Activated T-cell treated with anti-CD3 and anti-CD28 coated beads, Interleukin-2, amount 50 U/mL, for 4 hours (primary cell): ENCODE measurements around the gene PTPN9. TPM values are rescaled to one million over a fixed set of nuclear protein-coding genes. Genes with fewer than 3 reads are reported as not detected.
"Not testable (repeated sequence)": the region's sequence is repeated elsewhere in the genome, so short reads cannot be mapped to it uniquely, and the experiment has no call there.

Experiments used
- ATAC-seq, 2 donors: fragments of 200-7000 bp; cut with Tn5 transposase; one replicate each; pipeline ENCODE4 v1.10.0; 2021
- DNase-seq: peaks from one replicate; pipeline ENCODE4 v3.0.0-alpha.2; 2020
- H3K27me3 Mint-ChIP-seq: one replicate; pipeline ENCODE4 v1.8.0; 2021; ENCODE audit warnings: low read depth, mixed read lengths
- H3K36me3 Mint-ChIP-seq: one replicate; pipeline ENCODE4 v1.8.0; 2022; ENCODE audit warnings: mixed read lengths; ENCODE audit not compliant: insufficient read depth
- H3K4me1 Mint-ChIP-seq: one replicate; pipeline ENCODE4 v1.8.0; 2021; ENCODE audit warnings: low read depth, mixed read lengths
- H3K4me3 Mint-ChIP-seq: one replicate; pipeline ENCODE4 v1.8.0; 2021; ENCODE audit warnings: mild to moderate bottlenecking, moderate library complexity, mixed read lengths
- H3K9me3 Mint-ChIP-seq: one replicate; pipeline ENCODE4 v1.8.0; 2021; ENCODE audit warnings: mixed read lengths
- total RNA-seq, 3 donors: library from RNA; stranded (reverse); gene quantifications; one replicate each; pipeline ENCODE4 v1.2.1, GENCODE V29; 2021

Gene PTPN9
- total RNA-seq, 3 donors from 2014 or later = 11.2 to 14.9 (median 14.4) TPM

DNA sequence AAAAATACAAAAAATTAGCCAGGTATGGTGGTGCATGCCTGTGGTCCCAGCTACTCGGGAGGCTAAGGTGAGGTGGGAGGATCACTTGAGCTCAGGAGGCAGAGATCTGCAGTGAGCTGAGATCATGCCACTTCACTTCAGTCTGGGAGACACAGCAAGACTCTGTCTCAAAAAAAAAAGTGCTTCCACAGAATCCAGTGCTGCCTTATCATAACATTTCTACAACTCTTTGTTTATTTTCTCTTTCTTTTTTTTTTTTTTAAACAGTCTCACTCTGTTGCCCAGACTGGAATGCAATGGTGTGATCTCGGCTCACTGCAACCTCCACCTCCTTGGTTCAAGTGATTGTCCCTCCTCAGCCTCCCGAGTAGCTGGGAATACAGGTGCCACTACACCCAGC is 53.4 kb downstream of the PTPN9 start:
- ATAC-seq, H3K4me1 Mint-ChIP-seq, H3K9me3 Mint-ChIP-seq, H3K4me3 Mint-ChIP-seq, DNase-seq, H3K27me3 Mint-ChIP-seq: not testable (repeated sequence)
- peaks cover 31% of the 10 kb centered on the region for H3K36me3 Mint-ChIP-seq

DNA sequence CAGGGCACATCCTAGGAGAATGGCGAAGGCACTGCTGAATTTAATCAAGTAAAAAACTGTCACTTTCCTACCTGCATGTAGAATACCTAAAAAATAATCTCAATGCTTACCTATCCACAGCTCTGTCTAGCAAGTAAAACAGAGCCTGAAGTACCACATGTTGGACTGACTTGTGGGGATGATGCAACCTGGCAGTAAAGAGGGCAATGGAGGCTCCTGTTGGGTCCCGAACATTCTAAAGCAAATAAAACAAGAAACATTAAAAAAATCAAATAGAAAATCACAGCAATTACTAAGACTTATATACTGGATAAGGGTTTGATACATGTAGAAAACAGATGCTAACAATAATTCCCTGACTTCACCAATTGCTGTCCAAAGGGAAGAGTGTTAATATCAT is 56.1 kb downstream of the PTPN9 start:
- ATAC-seq (no peak), DNase-seq (no peak)
- Mint-ChIP-seq H3K4me1 (no peaks in the 10 kb centered on the region), H3K27me3 (no peaks in the 10 kb centered on the region), H3K36me3 (peaks cover 33% of the 10 kb centered on the region), H3K4me3 (no peak overlapping the region), H3K9me3 (no peaks in the 10 kb centered on the region)

DNA sequence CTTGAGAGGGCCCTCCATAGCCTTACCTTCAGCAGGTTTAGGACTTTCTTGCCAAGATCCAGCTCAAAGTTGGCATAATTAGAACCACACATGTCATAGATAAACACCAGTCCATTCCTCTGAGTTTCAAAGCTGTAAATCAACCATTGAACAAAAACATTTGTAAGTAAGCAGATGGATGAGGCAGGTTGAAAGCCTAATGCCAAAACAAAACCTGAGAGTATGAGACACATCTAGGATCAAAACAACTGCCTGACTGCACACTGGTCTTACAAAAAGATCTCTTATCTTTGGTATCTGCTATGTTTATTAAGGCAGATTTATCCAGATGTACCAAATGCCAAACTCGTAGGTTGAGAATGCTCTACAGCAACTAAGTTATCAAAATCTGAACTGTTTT is 61.9 kb downstream of the PTPN9 start:
- Mint-ChIP-seq H3K36me3 (peaks cover 29% of the 10 kb centered on the region), H3K27me3 (no peaks in the 10 kb centered on the region), H3K9me3 (no peaks in the 10 kb centered on the region), H3K4me1 (no peaks in the 10 kb centered on the region), H3K4me3 (no peak overlapping the region)
- DNase-seq (no peak), ATAC-seq (no peak)

DNA sequence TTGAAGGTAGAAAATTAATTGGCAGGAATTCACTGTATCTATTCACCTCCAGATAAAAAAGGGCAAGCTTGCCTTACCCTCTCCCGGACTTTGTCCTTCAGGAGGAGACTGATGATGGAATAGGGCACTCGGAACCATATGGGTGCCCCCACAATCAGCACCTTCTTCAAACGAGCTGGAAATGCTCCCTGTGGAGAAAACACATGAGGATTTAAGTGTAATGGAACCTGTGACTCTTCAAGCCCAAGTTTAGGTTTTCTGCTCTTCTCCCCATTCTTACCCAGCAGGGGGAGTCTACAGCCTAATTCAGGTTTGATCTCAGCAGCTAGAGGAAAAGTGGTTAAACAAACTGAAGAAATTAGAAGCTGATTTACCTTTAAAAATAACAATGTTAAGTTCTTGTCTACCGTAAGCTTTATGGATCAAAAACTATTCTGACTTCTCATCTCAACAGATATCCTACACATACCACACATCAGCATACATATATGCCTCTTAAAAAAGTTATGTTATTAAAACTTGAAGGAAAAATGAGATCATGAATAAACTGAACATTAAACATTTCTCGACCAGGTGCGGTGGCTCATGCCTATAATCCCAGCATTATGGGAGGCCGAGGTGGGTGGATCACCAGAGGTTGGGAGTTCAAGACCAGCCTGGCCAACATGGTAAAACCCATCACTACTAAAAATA is 70.1 kb downstream of the PTPN9 start:
- no peaks in the 10 kb centered on the region for H3K27me3 Mint-ChIP-seq
- no peak for ATAC-seq
- H3K4me3 Mint-ChIP-seq = no peak overlapping the region

DNA sequence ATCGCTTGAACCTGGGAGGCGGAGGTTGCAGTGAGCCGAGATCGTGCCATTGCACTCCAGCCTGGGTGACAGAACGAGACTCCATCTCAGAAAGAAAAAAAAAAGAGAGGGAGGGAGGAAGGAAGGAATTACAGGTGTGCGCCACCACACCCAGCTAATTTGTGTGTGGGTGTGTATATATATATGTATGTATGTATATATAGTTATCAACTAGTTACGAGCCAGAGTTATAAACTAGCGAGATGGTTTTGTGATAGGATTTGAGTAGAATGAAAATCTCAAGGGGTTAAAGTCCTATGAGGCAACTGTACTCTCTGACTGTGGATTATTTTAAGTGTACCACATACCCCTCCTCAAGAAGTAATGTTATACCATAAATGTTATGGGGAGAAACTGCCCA is 76.8 kb downstream of the PTPN9 start:
- H3K27me3 Mint-ChIP-seq = no peaks in the 10 kb centered on the region
- no peaks in the 10 kb centered on the region for H3K4me1 Mint-ChIP-seq
- ATAC-seq (no peak), DNase-seq (no peak)
- H3K4me3 Mint-ChIP-seq = no peak overlapping the region
- H3K9me3 Mint-ChIP-seq = no peaks in the 10 kb centered on the region
- H3K36me3 Mint-ChIP-seq = peaks cover 14% of the 10 kb centered on the region

More for the DNA sequence above, 70.1 kb downstream of the PTPN9 start:
- DNase-seq = peak; percentile 7
- Mint-ChIP-seq H3K36me3 (peaks cover 10% of the 10 kb centered on the region), H3K4me1 (no peaks in the 10 kb centered on the region), H3K9me3 (no peaks in the 10 kb centered on the region)

DNA sequence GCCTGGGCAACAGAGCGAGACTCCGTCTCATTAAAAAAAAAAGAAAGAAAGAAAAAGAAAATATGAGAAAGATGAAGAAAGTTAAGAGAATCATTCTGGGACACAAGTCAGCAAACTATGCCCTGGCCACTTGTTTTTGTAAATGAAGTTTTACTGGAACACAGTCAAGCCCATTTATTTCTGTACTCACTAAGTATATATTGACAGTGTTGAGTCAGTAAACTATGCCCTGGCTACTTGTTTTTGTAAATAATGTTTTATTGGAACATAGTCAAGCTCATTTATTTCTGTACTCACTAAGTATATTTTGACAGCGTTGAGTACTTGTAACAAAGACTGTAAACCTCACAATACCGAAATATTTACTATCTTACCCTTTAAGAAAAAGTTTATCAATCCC is 85.4 kb downstream of the PTPN9 start:
- no peak for ATAC-seq
- Mint-ChIP-seq H3K4me1 (no peaks in the 10 kb centered on the region), H3K9me3 (no peaks in the 10 kb centered on the region), H3K4me3 (no peak overlapping the region), H3K27me3 (no peaks in the 10 kb centered on the region), H3K36me3 (peaks cover 20% of the 10 kb centered on the region)
- DNase-seq = no peak

DNA sequence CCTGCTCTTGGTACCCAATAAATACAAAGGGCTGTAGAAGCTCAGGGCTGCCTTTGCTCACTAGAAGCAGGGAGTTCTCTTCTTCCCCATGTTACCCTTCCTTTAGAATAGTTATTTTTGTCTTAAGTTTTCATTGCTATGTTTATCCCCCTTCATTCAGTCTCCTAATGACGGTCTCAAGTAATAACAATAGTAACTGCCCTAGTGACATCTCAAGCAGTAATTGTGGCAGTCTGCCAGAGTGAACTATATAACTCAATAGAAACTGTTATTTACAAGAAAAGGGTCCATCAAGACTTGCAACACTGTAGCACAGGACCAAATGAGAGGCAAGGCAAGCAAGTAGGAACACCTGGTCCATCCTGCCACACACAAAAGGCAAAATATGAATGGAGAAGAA is 95.2 kb downstream of the PTPN9 start:
- Mint-ChIP-seq H3K4me1 (peaks cover 3% of the 10 kb centered on the region), H3K4me3 (no peak overlapping the region), H3K27me3 (no peaks in the 10 kb centered on the region), H3K36me3 (peaks cover 15% of the 10 kb centered on the region), H3K9me3 (no peaks in the 10 kb centered on the region)
- ATAC-seq (no peak), DNase-seq (no peak)

DNA sequence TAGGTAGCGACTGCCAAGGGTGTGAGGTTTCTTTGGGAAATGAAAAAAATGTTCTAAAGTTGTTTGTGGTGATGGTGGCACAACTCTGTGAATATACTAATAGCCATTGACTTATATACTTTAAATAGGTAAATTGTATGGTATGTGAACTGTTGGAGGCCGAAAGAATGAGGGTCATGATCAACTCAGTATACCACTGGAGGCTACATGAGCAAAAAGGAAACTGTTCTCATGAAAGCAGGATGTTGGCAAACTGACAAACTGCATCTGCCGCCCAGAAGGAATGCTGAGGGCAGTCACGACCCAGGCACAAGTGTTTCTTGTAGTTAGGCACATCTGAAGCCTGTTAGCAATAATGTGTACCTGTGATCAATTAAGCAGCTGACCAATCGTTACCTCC is 95.6 kb downstream of the PTPN9 start:
- not testable (repeated sequence) for H3K4me3 Mint-ChIP-seq, H3K4me1 Mint-ChIP-seq, H3K9me3 Mint-ChIP-seq, ATAC-seq, DNase-seq, H3K27me3 Mint-ChIP-seq
- H3K36me3 Mint-ChIP-seq = peaks cover 18% of the 10 kb centered on the region

DNA sequence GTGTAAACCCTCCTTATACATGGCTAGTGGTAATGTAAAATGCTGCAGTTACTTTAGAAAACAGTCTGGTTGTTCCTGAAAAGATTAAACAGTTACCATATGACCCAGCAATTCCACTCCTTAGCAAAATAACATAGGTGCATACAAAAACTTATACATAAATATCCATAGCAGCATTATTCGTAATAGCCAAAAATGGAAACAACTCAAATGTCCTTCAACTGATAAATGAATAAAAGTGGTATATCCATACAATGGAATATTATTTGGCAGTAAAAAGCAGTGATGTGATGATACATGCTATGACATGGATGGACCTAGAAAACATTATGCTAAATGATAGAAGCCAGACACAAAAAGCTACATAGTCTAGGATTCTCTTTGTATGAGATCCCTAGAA is 96.0 kb downstream of the PTPN9 start:
- Mint-ChIP-seq H3K36me3 (peaks cover 20% of the 10 kb centered on the region), H3K4me3 (no peak overlapping the region), H3K9me3 (no peaks in the 10 kb centered on the region), H3K27me3 (no peaks in the 10 kb centered on the region), H3K4me1 (peaks cover 3% of the 10 kb centered on the region)
- ATAC-seq (no peak), DNase-seq (no peak)

DNA sequence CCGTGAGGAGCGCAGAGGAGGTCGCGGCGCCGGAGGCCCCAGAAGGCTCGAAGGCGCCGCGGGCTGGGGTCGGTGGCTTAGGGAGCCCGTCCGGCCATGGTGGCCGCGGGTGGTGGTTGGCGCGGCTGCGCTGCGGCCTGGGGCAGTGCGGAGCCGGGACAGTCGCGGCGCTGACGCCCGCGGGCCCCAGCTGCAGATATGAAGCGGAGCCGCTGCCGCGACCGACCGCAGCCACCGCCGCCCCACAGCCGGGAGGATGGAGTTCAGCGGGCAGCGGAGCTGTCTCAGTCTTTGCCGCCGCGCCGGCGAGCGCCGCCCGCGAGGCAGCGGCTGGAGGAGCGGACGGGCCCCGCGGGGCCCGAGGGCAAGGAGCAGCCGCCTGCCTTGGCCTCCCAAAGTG is 98.7 kb downstream of the PTPN9 start:
- H3K9me3 Mint-ChIP-seq, ATAC-seq, H3K4me3 Mint-ChIP-seq, H3K27me3 Mint-ChIP-seq, DNase-seq, H3K4me1 Mint-ChIP-seq: not testable (repeated sequence)
- peaks cover 15% of the 10 kb centered on the region for H3K36me3 Mint-ChIP-seq

DNA sequence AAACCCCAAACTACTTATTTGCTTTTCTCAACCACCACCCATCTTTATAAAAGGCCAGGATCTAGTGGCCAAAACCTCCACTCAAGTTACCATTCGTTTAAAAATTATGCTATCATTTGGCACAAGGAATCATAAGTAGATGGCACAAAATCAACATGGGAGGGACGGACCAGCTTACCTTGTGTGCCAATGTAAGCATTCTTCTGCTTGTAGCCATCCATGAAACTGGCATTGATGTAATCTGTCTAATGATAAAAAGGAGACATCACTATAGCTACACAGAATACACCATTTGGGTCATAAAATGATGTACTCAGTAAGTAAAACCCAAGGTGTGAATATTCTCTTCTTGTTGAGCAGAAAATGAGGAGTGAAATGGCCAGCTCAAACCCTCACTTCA is 99.4 kb downstream of the PTPN9 start:
- no peaks in the 10 kb centered on the region for H3K27me3 Mint-ChIP-seq
- no peaks in the 10 kb centered on the region for H3K9me3 Mint-ChIP-seq
- peaks cover 1% of the 10 kb centered on the region for H3K4me1 Mint-ChIP-seq
- DNase-seq (no peak), ATAC-seq (no peak)
- peaks cover 19% of the 10 kb centered on the region for H3K36me3 Mint-ChIP-seq
- no peak overlapping the region for H3K4me3 Mint-ChIP-seq

DNA sequence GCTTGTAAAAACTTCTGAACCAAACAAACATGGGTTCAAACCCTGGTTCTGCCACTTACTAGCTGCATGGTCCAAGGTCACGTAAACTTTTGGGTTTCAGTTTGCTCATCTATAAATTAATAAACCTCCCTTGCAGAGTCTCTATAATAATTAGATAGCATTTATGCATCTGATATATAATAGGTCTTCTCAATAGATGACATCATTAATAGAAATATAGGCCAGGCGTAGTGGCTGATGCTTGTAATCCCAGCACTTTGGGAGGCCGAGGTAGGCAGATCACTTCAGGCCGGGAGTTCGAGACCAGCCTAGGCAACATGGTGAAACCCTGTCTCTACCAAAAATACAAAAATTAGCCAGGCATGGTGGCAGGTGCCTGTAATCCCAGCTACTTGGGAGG is 102.0 kb downstream of the PTPN9 start:
- H3K4me3 Mint-ChIP-seq, H3K27me3 Mint-ChIP-seq, DNase-seq, H3K9me3 Mint-ChIP-seq, ATAC-seq, H3K4me1 Mint-ChIP-seq: not testable (repeated sequence)
- peaks cover 17% of the 10 kb centered on the region for H3K36me3 Mint-ChIP-seq

DNA sequence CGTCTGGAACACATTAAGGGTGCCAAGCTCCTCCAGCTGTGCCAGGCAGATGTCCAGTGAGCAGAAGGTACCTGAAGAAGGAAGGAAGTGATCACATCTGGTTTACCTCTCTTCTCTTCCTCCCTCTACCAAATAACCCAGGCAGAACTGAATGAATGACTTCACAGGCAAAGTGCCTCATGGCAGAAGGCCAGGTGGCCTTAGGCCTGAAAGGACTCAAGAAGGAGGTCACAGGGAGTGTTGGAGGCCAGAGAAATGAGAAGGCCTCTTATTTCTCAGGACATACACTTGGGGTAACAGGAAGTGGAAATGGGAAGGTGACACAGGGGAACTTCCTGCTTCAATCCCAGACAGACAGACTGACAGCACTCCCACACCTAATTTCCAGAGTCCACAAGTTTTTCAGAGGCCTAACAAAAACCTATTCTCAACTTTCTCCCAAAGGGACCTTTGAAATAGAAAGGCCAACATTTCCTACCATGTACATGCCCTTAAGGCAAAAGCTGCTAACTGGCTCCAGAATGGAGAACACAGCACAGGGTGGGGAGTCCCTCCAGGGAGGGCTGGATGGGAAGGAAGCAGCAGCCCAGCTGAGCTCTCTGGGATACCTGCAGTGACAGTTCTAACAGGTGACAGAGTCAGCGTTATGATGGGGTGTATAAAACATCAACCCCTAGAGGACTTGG is 110.1 kb downstream of the PTPN9 start:
- Mint-ChIP-seq H3K4me1 (no peaks in the 10 kb centered on the region), H3K9me3 (no peaks in the 10 kb centered on the region), H3K4me3 (no peak overlapping the region), H3K36me3 (peaks cover 34% of the 10 kb centered on the region), H3K27me3 (no peaks in the 10 kb centered on the region)
- DNase-seq = no peak
- ATAC-seq = no peak

DNA sequence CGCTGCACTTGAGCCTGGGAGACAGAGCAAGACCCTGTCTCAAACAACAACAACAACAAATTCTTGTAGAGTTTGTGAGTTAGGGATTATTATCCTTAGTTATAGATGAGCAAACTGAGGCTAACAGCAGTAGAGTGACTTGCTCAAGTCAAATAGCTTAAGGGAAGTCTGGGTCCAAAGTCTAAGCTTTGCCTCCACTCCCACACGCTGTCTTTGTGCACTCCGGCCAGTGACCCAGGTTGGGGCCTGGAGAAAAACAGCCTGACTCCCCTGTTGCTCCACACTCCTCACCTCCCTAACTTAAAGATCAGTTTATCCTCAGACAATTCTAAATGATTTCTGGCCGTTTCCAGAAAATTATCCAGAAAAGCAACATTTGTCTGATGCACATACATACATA is 118.5 kb downstream of the PTPN9 start:
- Mint-ChIP-seq H3K27me3 (no peaks in the 10 kb centered on the region), H3K4me1 (peaks cover 7% of the 10 kb centered on the region), H3K4me3 (no peak overlapping the region), H3K36me3 (peaks cover 2% of the 10 kb centered on the region), H3K9me3 (no peaks in the 10 kb centered on the region)
- DNase-seq (no peak), ATAC-seq (no peak)

DNA sequence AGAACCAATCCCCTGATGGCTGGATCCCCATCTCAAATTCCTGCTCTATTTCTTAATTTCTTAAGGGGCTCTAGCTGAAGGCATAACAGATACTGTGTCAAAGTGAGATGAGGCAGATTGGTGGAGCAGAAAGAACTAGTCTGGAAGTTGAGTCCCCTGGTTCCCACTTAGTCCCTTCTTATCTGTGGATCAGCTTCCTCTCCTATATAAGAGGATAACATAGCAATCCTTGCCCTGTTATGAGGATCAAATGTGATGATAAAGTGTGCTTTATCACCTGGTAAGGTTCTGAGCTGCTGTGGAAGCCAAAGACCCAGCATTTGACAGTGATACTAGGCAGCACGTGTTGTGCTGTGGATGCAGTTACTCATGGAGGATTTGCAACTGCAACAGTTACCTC is 119.5 kb downstream of the PTPN9 start:
- H3K27me3 Mint-ChIP-seq = no peaks in the 10 kb centered on the region
- ATAC-seq (no peak), DNase-seq (no peak)
- H3K9me3 Mint-ChIP-seq = no peaks in the 10 kb centered on the region
- H3K36me3 Mint-ChIP-seq = no peaks in the 10 kb centered on the region
- peaks cover 7% of the 10 kb centered on the region for H3K4me1 Mint-ChIP-seq
- H3K4me3 Mint-ChIP-seq = no peak overlapping the region
